HepG2 (cell line): ENCODE data around the gene TSPAN15. TPM values are rescaled to one million over a fixed set of nuclear protein-coding genes. Genes with fewer than 3 reads are reported as not detected.

Source experiments
- ATAC-seq: fragments of 200-7000 bp; cut with Tn5 transposase; 3 replicates; pipeline ENCODE4 v1.9.1; 2020; ENCODE audit warnings: mild to moderate bottlenecking, moderate library complexity
- BruUV-seq: library from RNA; stranded (reverse); fragments of 400-500 nt; replicated peaks from 2 replicates; lab custom pipeline; 2021; lab: Mats Ljungman, UMichigan
- CTCF ChIA-PET: fragments of 300-600 bp; formaldehyde crosslinking; extraction: SDS; loops from one replicate; lab custom pipeline; 2021; ENCODE audit warnings: low total read pairs, inconsistent platforms, low intra/inter-chr PET ratio; lab: Yijun Ruan, JAX
- POLR2A ChIA-PET: fragments of 350-600 bp; sonication (Branson Sonifier 250); formaldehyde crosslinking; loops from one replicate; lab custom pipeline; 2020; ENCODE audit warnings: antibody characterized with exemption, inconsistent platforms; lab: Yijun Ruan, JAX
- DNase-seq: peaks from one replicate; pipeline ENCODE4 v3.0.0-alpha.2; 2015; ENCODE audit warnings: low spot score
- FAIRE-seq: peaks from 3 replicates; lab custom pipeline; 2011; peaks lifted over from hg19 to GRCh38; lab: Jason Lieb, UNC
- H2AFZ ChIP-seq: one replicate; pipeline ENCODE4 v1.6.1; 2011; ENCODE audit warnings: low read length, inconsistent platforms
- H3K27ac ChIP-seq: fragments of 300-600 bp; 3 replicates; pipeline ENCODE4 v1.8.0; 2011; ENCODE audit warnings: mixed run types, mild to moderate bottlenecking, mixed read lengths, low read length, inconsistent platforms; ENCODE audit not compliant: insufficient read depth; ENCODE audit errors: extremely low read length
- H3K27me3 ChIP-seq, 2 experiments: fragments of 200-600 bp in 1 of 2; 2 replicates in 1 of 2; 3 replicates in 1 of 2; pipeline versions ENCODE4 v1.6.0 to v1.8.0; 2011; ENCODE audit warnings: low read length in 2 of 2, mild to moderate bottlenecking in 2 of 2, moderate library complexity in 2 of 2, inconsistent platforms in 1 of 2; ENCODE audit not compliant: insufficient read depth in 2 of 2, control insufficient read depth in 1 of 2
- H3K36me3 ChIP-seq, 2 experiments: fragments of 200-600 bp in 1 of 2; replicated peaks in 1 of 2; 2 replicates in 1 of 2; 3 replicates in 1 of 2; pipeline versions ENCODE4 v1.5.1 to v1.8.0; 2011; ENCODE audit warnings: low read length in 2 of 2, inconsistent platforms in 1 of 2; ENCODE audit not compliant: insufficient read depth in 2 of 2, control insufficient read depth in 1 of 2
- H3K4me1 ChIP-seq: 2 replicates; pipeline ENCODE4 v1.5.1; 2012; ENCODE audit warnings: low read length, inconsistent platforms; ENCODE audit not compliant: insufficient read depth
- H3K4me2 ChIP-seq: 2 replicates; pipeline ENCODE4 v1.6.0; 2011; ENCODE audit warnings: low read depth, low read length, inconsistent platforms
- H3K4me3 ChIP-seq, 3 experiments: fragments of 200-600 bp in 1 of 3; sonication (generic), shearing (Covaris generic) in 1 of 3; replicated peaks in 1 of 3; 2 replicates each; pipeline ENCODE4 v1.5.1; 2011 to 2016; ENCODE audit warnings: low read length in 3 of 3, inconsistent platforms in 2 of 3, low read depth in 2 of 3, mild to moderate bottlenecking in 2 of 3, control low read depth in 1 of 3, mixed read lengths in 1 of 3; ENCODE audit not compliant: insufficient read depth in 1 of 3
- H3K79me2 ChIP-seq: one replicate; pipeline ENCODE4 v1.6.1; 2011; ENCODE audit warnings: low read length, inconsistent platforms; ENCODE audit not compliant: insufficient read depth
- H3K9ac ChIP-seq: 2 replicates; pipeline ENCODE4 v1.6.0; 2011; ENCODE audit warnings: mild to moderate bottlenecking, low read depth, low read length, inconsistent platforms; ENCODE audit not compliant: insufficient read depth
- H3K9me3 ChIP-seq: 2 replicates; pipeline ENCODE4 v1.5.1; 2012; ENCODE audit warnings: mild to moderate bottlenecking, low read length
- H4K20me1 ChIP-seq: 2 replicates; pipeline ENCODE4 v1.6.0; 2011; ENCODE audit warnings: inconsistent platforms, mild to moderate bottlenecking, low read length, moderate library complexity; ENCODE audit not compliant: insufficient read depth
- GABPB1 ChIP-seq: IDR thresholded peaks from 2 replicates; pipeline ENCODE4 v1.6.1; 2016; ENCODE audit warnings: mild to moderate bottlenecking, missing genetic modification reagents, moderate library complexity, missing compliant biosample characterization
- KAT8 ChIP-seq: IDR thresholded peaks from 2 replicates; pipeline ENCODE4 v1.6.1; 2016; ENCODE audit warnings: missing genetic modification reagents, missing compliant biosample characterization
- LCORL ChIP-seq, 2 experiments: fragments of 450-650 bp in 1 of 2; sonication (generic) in 1 of 2; formaldehyde crosslinking in 1 of 2; IDR thresholded peaks; 2 replicates each; pipeline versions ENCODE4 v1.5.0 to v1.6.1; 2017 to 2020; ENCODE audit warnings: antibody characterized with exemption in 1 of 2, missing genetic modification reagents in 1 of 2
- MYC ChIP-seq: sonication (generic); formaldehyde crosslinking; IDR thresholded peaks from 2 replicates; pipeline ENCODE4 v1.9.0; 2021; ENCODE audit warnings: missing genetic modification reagents, borderline replicate concordance
- RARA ChIP-seq: IDR thresholded peaks from 2 replicates; pipeline ENCODE4 v1.6.1; 2016; ENCODE audit warnings: missing genetic modification reagents, missing compliant biosample characterization
- SOX5 ChIP-seq: IDR thresholded peaks from 2 replicates; pipeline ENCODE4 v1.6.1; 2016; ENCODE audit warnings: borderline replicate concordance
- TEAD3 ChIP-seq: optimal IDR thresholded peaks from 2 replicates; pipeline ENCODE3; 2016; ENCODE audit warnings: borderline replicate concordance
- ZBTB38 ChIP-seq: sonication (generic); formaldehyde crosslinking; IDR thresholded peaks from 2 replicates; pipeline ENCODE4 v1.5.1; 2020; ENCODE audit warnings: mild to moderate bottlenecking, missing genetic modification reagents
- ZFP90 ChIP-seq: sonication (generic); formaldehyde crosslinking; IDR thresholded peaks from 2 replicates; pipeline ENCODE4 v1.8.0; 2022; ENCODE audit warnings: missing genetic modification reagents, mild to moderate bottlenecking, inconsistent platforms, borderline replicate concordance
- ZNF33B ChIP-seq: sonication (generic); formaldehyde crosslinking; IDR thresholded peaks from 2 replicates; pipeline ENCODE4 v1.5.1; 2020; ENCODE audit warnings: mild to moderate bottlenecking, missing genetic modification reagents
- ZNF879 ChIP-seq: sonication (generic); formaldehyde crosslinking; IDR thresholded peaks from 2 replicates; pipeline ENCODE4 v1.8.1; 2023; ENCODE audit warnings: missing genetic modification reagents
- WGBS: methylation state at CpG from one replicate; pipeline ENCODE4 v1.1.6; 2017; ENCODE audit warnings: low lambda C conversion rate; 5-methylcytosine and 5-hydroxymethylcytosine counted together
- in situ Hi-C: cut with HindIII; loops from 2 replicates; pipeline ENCODE4 v1.10.0; 2017; ENCODE audit warnings: low pct_unique_long_range_greater_than_20kb; ENCODE audit not compliant: extremely low pct_ligation_motif_present
- intact Hi-C: fragments of 100-400 bp; cut with micrococcal nuclease; formaldehyde crosslinking; loops from one replicate; pipeline ENCODE4 v1.10.0; 2022; ENCODE audit not compliant: unreplicated experiment
- polyA plus RNA-seq, 8 experiments: library from polyadenylated mRNA; depleted of rRNA in 3 of 8; stranded (reverse) in 7 of 8; unstranded in 1 of 8; fragments of >200 nt; fragmentation: Illumina TruSeq in 4 of 8; extraction: Trizol in 4 of 8; gene quantifications; 2 replicates each; pipeline versions ENCODE4 v1.2.1 to v1.2.3, GENCODE V29; 2011 to 2016; ENCODE audit warnings: low read depth in 4 of 8, missing spikeins in 1 of 8, mixed read lengths in 1 of 8; ENCODE audit not compliant: insufficient read depth in 1 of 8
- total RNA-seq, 5 experiments: library from RNA; depleted of rRNA; stranded (reverse); fragments of >200 nt; fragmentation: Illumina TruSeq; extraction: Trizol; gene quantifications; 2 replicates each; pipeline ENCODE4 v1.2.3, GENCODE V29; 2016; ENCODE audit warnings: low read depth in 1 of 5
- TF ChIP-seq, protein P1 (sequence below): sonication (generic); formaldehyde crosslinking; conservative IDR thresholded peaks from 2 replicates; pipeline ENCODE4 v1.8.0; 2022; ENCODE audit warnings: mild to moderate bottlenecking, moderate library complexity, missing genetic modification reagents
- TF ChIP-seq, protein P2 (sequence below): sonication (generic); formaldehyde crosslinking; IDR thresholded peaks from 2 replicates; pipeline ENCODE4 v1.9.0; 2022; ENCODE audit warnings: low read depth, missing genetic modification reagents
- TF ChIP-seq, protein P3 (sequence below): IDR thresholded peaks from 2 replicates; pipeline ENCODE4 v1.6.1; 2016
- TF ChIP-seq, protein P4 (sequence below): sonication (generic); formaldehyde crosslinking; conservative IDR thresholded peaks from 2 replicates; pipeline ENCODE4 v1.4.0; 2020; ENCODE audit warnings: missing genetic modification reagents

TSPAN15 gene
- total and polyA plus RNA-seq, 2 of the 13 experiments (the other 11 are each of a cell fraction or from before 2014, with no cell fraction given), result 0.27 to 3.2 TPM

DNA sequence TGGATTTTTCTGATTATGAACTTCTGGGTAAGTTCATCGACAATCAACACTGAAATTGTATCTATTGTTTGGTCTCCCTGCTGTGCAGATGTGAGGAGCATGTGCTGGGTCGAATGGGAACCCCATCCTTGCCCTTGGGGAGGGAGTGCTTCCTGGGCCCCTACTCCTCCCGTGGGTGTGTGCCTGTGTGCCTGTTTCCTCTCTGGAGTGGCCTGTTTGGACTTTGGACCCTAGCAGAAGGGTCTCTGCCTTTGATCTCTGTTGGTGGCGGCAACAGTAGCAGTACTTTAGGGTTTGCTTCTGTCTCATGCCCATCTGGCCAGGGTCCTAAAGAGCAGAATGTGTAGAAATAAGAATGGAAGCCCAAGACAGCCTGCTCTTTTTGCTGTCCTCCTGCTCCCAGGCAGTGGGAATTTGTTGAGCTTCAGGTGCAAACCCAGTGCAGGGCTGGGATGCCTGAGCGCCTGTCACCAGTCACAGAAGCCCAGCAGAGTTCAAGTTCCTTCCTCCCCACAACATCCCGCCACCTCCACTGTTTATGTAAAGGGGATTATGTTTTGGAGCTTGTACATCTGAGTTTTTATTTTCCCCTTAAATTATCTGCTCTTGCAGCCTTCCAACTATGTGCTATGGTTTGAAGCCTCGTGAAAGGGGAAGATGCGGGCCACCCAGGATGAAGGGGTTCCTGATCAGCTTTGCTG lies 33.1 kb upstream of the TSPAN15 start:
- DNase-seq (peak; percentile 83), ATAC-seq (peak; percentile 67), FAIRE-seq (peak; percentile 60)
- CTCF ChIA-PET, result no interaction called here
- Histone ChIP-seq H3K27ac (peak overlapping the region; percentile 37), H2AFZ (no peak overlapping the region), H3K9ac (no peak overlapping the region), H3K4me3 (peak overlapping the region in 1 of 3 experiments; percentile 9; a peak in 1 of 6 replicates), H3K4me1 (peaks cover 51% of the 10 kb centered on the region), H4K20me1 (no peaks in the 10 kb centered on the region), H3K79me2 (no peaks in the 10 kb centered on the region), H3K9me3 (no peaks in the 10 kb centered on the region), H3K36me3 (no peaks in the 10 kb centered on the region), H3K27me3 (peaks cover 0 to 11% of the 10 kb centered on the region in 2 experiments; a peak in 1 of 5 replicates), H3K4me2 (peak overlapping the region; percentile 55)
- 29% methylated on average over 8 of the region's 8 CpGs for WGBS
- POLR2A ChIA-PET, result no interaction called here
- in situ Hi-C loops, result no loop called here
- BruUV-seq, result no TSS peak
- intact Hi-C loops, result no loop called here
- TF ChIP-seq TEAD3, result peak; percentile 51
- TF ChIP-seq GABPB1 (CRISPR knock-in tag), result peak; percentile 49
- TF ChIP-seq LCORL (IDR thresholded peaks at IDR 0.05), result no peak
- TF ChIP-seq LCORL (CRISPR knock-in tag; IDR thresholded peaks at IDR 0.05), result peak; percentile 25; the same call in 1 of the 2 replicates
- TF ChIP-seq ZBTB38 (CRISPR knock-in tag), result peak; percentile 11; the same call in 1 of the 2 replicates
- TF ChIP-seq KAT8 (CRISPR knock-in tag), result peak; percentile 71
- TF ChIP-seq, protein P1, sequence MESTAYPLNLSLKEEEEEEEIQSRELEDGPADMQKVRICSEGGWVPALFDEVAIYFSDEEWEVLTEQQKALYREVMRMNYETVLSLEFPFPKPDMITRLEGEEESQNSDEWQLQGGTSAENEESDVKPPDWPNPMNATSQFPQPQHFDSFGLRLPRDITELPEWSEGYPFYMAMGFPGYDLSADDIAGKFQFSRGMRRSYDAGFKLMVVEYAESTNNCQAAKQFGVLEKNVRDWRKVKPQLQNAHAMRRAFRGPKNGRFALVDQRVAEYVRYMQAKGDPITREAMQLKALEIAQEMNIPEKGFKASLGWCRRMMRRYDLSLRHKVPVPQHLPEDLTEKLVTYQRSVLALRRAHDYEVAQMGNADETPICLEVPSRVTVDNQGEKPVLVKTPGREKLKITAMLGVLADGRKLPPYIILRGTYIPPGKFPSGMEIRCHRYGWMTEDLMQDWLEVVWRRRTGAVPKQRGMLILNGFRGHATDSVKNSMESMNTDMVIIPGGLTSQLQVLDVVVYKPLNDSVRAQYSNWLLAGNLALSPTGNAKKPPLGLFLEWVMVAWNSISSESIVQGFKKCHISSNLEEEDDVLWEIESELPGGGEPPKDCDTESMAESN (CRISPR knock-in tag), result 0 out of 2 replicates have a peak, but pooled peaks have one; percentile 27
- TF ChIP-seq ZNF33B (CRISPR knock-in tag), result no peak
- TF ChIP-seq, protein P2, sequence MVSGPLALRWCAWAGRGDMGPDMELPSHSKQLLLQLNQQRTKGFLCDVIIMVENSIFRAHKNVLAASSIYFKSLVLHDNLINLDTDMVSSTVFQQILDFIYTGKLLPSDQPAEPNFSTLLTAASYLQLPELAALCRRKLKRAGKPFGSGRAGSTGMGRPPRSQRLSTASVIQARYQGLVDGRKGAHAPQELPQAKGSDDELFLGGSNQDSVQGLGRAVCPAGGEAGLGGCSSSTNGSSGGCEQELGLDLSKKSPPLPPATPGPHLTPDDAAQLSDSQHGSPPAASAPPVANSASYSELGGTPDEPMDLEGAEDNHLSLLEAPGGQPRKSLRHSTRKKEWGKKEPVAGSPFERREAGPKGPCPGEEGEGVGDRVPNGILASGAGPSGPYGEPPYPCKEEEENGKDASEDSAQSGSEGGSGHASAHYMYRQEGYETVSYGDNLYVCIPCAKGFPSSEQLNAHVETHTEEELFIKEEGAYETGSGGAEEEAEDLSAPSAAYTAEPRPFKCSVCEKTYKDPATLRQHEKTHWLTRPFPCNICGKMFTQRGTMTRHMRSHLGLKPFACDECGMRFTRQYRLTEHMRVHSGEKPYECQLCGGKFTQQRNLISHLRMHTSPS (CRISPR knock-in tag), result 0 out of 2 replicates have a peak, but pooled peaks have one; percentile 22
- peak; percentile 47; the same call in 1 of the 2 replicates for TF ChIP-seq MYC (CRISPR knock-in tag)
- TF ChIP-seq SOX5 (CRISPR knock-in tag), result peak; percentile 66; the same call in 1 of the 2 replicates
- TF ChIP-seq, protein P3, sequence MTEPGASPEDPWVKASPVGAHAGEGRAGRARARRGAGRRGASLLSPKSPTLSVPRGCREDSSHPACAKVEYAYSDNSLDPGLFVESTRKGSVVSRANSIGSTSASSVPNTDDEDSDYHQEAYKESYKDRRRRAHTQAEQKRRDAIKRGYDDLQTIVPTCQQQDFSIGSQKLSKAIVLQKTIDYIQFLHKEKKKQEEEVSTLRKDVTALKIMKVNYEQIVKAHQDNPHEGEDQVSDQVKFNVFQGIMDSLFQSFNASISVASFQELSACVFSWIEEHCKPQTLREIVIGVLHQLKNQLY (CRISPR knock-in tag), result 0 out of 2 replicates have a peak, but pooled peaks have one; percentile 15
- TF ChIP-seq RARA, result peak; percentile 57; the same call in 1 of the 2 replicates
- TF ChIP-seq, protein P4, sequence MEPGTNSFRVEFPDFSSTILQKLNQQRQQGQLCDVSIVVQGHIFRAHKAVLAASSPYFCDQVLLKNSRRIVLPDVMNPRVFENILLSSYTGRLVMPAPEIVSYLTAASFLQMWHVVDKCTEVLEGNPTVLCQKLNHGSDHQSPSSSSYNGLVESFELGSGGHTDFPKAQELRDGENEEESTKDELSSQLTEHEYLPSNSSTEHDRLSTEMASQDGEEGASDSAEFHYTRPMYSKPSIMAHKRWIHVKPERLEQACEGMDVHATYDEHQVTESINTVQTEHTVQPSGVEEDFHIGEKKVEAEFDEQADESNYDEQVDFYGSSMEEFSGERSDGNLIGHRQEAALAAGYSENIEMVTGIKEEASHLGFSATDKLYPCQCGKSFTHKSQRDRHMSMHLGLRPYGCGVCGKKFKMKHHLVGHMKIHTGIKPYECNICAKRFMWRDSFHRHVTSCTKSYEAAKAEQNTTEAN (CRISPR knock-in tag), result 0 out of 2 replicates have a peak, but pooled peaks have one; percentile 55
- TF ChIP-seq ZNF879 (CRISPR knock-in tag), result no peak
- no peak for TF ChIP-seq ZFP90 (CRISPR knock-in tag)
